OCI-LY3 (cell line): ENCODE results near the gene COMMD1.
"Not testable (repeated sequence)": the region's sequence is repeated elsewhere in the genome, so short reads cannot be mapped to it uniquely, and the experiment has no call there.

Experiments used
- EZH2phosphoT487 ChIP-seq: fragments of 200-600 bp; shearing (Covaris generic); IDR thresholded peaks from 2 replicates; pipeline ENCODE4 v1.6.1; 2018; ENCODE audit warnings: antibody characterized with exemption, mixed run types, low read depth
- TF ChIP-seq, protein P1 (sequence below): fragments of 200-600, 300-600 bp; sonication (generic); IDR thresholded peaks from 2 replicates; pipeline ENCODE4 v1.5.1; 2014; ENCODE audit warnings: antibody characterized with exemption, low read length, low read depth

DNA sequence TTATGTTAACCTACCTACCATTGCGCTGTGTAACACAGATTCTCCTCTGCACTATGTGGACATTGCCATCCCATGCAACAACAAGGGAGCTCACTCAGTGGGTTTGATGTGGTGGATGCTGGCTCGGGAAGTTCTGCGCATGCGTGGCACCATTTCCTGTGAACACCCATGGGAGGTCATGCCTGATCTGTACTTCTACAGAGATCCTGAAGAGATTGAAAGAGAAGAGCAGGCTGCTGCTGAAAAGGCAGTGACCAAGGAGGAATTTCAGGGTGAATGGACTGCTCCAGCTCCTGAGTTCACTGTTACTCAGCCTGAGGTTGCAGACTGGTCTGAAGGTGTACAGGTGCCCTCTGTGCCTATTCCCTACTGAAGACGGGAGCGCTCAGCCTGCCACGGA is 241.3 kb downstream of the COMMD1 start:
- TF ChIP-seq, protein P1, sequence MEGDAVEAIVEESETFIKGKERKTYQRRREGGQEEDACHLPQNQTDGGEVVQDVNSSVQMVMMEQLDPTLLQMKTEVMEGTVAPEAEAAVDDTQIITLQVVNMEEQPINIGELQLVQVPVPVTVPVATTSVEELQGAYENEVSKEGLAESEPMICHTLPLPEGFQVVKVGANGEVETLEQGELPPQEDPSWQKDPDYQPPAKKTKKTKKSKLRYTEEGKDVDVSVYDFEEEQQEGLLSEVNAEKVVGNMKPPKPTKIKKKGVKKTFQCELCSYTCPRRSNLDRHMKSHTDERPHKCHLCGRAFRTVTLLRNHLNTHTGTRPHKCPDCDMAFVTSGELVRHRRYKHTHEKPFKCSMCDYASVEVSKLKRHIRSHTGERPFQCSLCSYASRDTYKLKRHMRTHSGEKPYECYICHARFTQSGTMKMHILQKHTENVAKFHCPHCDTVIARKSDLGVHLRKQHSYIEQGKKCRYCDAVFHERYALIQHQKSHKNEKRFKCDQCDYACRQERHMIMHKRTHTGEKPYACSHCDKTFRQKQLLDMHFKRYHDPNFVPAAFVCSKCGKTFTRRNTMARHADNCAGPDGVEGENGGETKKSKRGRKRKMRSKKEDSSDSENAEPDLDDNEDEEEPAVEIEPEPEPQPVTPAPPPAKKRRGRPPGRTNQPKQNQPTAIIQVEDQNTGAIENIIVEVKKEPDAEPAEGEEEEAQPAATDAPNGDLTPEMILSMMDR: not testable (repeated sequence)
- TF ChIP-seq EZH2phosphoT487: not testable (repeated sequence)
